K562 (cell line): ENCODE results near the gene DTNB.

ENCODE experiments used
- CCAR2 ChIP-seq: fragments of 200-400 bp; formaldehyde crosslinking; IDR thresholded peaks from 2 replicates; pipeline ENCODE4 v1.6.1; 2017; ENCODE audit warnings: mild to moderate bottlenecking, low read depth, low read length
- FOXO4 ChIP-seq: fragments of 450-650 bp; formaldehyde crosslinking; IDR thresholded peaks from 2 replicates; pipeline ENCODE4 v1.4.0; 2020; ENCODE audit warnings: mild to moderate bottlenecking, moderate library complexity
- ZNF449 ChIP-seq: fragments of 250-450 bp; sonication (Bioruptor Pico); IDR thresholded peaks from 2 replicates; pipeline ENCODE4 v1.8.0; 2022; ENCODE audit warnings: moderate library complexity, mild to moderate bottlenecking, inconsistent platforms

GRCh38 chr2:25367296-25367695 is 306.1 kb downstream of the DTNB start:
- no peak for TF ChIP-seq CCAR2
- TF ChIP-seq ZNF449 (CRISPR knock-in tag), result no peak
- no peak for TF ChIP-seq FOXO4 (CRISPR knock-in tag)
